ENCODE measurements around the gene ZNF407.

- TF ChIP-seq, protein P1, sequence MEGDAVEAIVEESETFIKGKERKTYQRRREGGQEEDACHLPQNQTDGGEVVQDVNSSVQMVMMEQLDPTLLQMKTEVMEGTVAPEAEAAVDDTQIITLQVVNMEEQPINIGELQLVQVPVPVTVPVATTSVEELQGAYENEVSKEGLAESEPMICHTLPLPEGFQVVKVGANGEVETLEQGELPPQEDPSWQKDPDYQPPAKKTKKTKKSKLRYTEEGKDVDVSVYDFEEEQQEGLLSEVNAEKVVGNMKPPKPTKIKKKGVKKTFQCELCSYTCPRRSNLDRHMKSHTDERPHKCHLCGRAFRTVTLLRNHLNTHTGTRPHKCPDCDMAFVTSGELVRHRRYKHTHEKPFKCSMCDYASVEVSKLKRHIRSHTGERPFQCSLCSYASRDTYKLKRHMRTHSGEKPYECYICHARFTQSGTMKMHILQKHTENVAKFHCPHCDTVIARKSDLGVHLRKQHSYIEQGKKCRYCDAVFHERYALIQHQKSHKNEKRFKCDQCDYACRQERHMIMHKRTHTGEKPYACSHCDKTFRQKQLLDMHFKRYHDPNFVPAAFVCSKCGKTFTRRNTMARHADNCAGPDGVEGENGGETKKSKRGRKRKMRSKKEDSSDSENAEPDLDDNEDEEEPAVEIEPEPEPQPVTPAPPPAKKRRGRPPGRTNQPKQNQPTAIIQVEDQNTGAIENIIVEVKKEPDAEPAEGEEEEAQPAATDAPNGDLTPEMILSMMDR (conservative IDR thresholded peaks at IDR 0.05 in 1 of 2, IDR thresholded peaks at IDR 0.05 in 1 of 2; ENCODE audit: extremely low read depth in 1 of 2, insufficient read depth in 1 of 2, low read depth in 1 of 2, low read length in 2 of 2): no peak
- no peak for TF ChIP-seq EZH2 (IDR thresholded peaks at IDR 0.05; ENCODE audit: borderline replicate concordance, low read length)
These were observed 162.4 kb downstream of the ZNF407 start for GRCh38 chr18:74760026-74760425.
